Stimulated activated CD4-positive, alpha-beta T cell treated with anti-CD3 and anti-CD28 coated beads, Interleukin-2, amount 100 ng/mL, for 48 hours (primary cell): ENCODE measurements around the gene TEX11.

ENCODE experiments used
- DNase-seq, 2 donors: peaks; one replicate each; pipeline ENCODE4 v3.0.0-alpha.2; 2020

Gene TEX11

DNA sequence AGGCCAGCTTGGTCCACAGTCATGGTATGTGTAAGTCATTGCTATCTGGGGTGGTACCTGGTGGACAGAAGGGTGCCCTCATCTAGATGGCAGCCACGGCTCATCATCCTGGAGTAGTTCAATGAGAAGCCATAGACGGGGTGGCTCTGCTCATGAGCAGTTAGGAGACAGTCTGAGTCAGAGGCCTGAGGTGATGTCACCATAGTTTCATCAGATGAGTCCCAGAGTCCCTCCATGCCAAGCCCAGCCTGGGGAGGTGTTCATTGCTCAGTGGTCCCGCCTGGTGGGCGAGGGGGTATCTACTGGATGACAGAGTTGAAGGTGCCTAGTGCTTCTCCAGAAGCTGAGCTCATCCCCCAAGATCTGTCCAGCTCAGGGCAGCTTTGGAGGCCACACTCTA, 414.1 kb downstream of the TEX11 start:
- DNase-seq, result peak in 1 of 2 donors; percentile 1

GRCh38 chrX:70488856-70489255, 419.7 kb downstream of the TEX11 start:
- DNase-seq, result no peak

- no peak for DNase-seq
Measured at GRCh38 chrX:70485466-70485865, 423.0 kb downstream of the TEX11 start.

DNA sequence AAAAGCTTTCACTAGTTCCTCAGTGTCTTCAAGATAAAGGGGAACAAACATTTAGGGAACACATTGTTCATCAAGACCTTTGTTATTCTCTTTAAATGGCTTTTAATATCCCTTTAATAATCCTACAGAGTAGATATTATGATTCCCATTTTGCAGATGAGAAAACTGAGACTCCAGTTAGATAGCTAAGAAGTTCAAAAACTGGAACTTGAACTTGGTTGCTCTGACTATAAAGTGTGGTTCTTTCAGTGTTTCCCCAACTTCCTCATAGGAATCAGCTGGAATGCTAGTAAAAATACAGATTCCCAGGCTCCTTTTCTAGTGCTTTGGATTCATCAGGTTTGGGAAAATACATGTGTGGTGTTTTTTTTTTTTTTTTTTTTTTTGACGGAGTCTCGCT, 426.2 kb downstream of the TEX11 start:
- no peak for DNase-seq

DNA sequence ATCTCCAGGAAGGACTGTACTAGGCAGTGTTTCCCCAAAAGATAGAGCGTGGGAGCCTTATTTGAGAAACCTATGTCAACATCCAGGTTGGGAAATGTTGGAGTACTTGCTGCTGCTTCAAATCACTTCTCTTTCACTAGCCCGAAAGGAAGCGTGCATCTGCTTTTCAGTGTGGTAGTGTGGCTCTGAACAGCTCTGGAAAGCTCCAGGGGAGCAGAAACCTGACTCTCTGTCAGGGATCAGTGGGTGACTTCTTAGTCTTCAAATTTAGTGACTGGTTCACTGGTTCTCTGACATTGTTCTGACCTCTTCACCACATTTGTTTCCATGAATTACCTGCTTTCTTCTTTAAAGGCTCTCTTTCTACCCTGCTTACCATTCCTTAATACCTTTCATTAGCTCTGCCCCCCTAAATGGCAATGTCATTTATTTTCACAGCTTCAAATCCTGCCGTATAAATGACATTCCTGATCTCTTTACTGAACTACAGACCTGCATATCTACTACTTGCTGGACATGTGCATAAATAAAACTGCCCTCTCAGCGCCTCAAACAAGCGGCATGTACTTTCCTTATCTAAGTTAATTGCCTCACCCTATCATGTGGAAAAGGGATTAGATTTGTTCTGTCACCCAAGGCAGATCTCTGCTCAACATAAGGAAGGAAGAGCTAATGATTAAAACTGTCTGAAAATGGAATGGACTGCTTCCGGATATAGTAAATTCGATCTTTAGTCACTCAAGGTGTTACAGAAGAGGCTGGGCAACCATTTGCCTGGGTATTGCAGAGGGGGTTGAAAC, 426.8 kb downstream of the TEX11 start:
- no peak for DNase-seq

DNA sequence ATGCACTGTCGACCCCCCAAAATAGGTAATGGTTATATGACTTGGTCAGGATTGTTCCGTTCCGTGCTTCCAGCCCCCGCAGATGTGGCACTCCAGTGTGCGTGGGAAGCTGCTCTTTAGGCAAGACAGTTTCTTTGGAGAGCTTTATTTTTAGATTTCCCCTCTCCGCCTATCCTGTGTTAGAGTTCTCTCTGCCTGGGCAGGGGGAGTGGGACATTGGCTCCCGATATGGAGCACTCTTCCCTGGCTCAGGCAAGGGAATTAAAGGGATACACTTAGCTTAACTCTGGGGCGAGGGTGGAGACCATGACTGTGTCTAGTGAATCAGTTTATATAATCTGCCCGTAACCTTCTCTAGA, 427.9 kb downstream of the TEX11 start:
- no peak for DNase-seq

DNA sequence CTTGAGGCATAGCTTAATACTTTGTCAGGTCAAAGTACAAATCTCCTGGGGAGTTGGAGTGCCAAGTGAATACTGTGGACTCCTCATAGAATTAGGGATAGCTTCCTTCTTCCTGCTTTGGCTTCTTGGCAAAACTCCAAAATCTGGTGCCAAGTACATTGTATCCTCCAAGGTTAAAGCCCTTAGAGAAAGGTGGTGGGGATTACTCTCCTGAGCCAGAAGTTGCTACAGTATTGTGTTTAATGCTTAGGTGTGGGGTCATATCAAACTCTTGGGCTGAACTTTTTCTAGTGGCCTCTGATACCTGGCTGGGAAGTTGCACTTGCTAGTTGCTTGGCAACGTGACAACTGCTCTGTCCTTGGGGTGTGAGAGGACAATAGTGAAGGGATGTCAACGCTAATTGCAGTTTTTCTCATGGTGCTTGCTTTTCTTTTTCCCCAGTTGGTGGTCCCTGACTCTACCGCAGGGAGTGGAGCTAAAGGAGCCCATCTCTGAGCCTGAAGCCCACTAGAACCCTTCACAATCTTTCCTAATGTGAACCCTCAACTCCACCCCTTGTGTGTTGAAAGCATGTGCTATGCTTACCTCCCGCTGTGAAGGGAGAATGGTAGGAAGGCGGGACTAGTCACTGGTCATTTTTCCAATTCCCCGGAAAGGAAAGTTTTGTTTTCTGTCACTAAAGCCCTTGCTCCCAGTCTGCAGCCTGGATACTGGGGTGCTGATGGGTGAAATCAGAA, 428.4 kb downstream of the TEX11 start:
- no peak for DNase-seq

- no peak for DNase-seq
Measured at GRCh38 chrX:70479247-70479921, 429.1 kb downstream of the TEX11 start.
